ENCODE measurements around the gene KRTAP5-9. TPM values are rescaled to one million over a fixed set of nuclear protein-coding genes. Genes with fewer than 3 reads are reported as not detected.

KRTAP5-9 gene
- total and polyA plus RNA-seq, 9 of the 15 experiments (the other 6 are each of a cell fraction or from before 2014, with no cell fraction given): not detected

- 79% methylated on average over 9 of the region's 9 CpGs for WGBS (ENCODE audit: insufficient coverage, low coverage, missing lambda C conversion rate)
- in situ Hi-C loops (cut with MboI): no loop called here
- Histone ChIP-seq H3K9ac (ENCODE audit: insufficient read depth in 1 of 2, low read depth in 2 of 2, low read length in 2 of 2) (no peak overlapping the region), H4K20me1 (replicated peaks; ENCODE audit: control insufficient read depth, insufficient read depth, low read length) (no peaks in the 10 kb centered on the region), H3K4me1 (replicated peaks in 1 of 2; ENCODE audit: control insufficient read depth in 2 of 2, insufficient read depth in 2 of 2, low read length in 2 of 2) (peaks cover 12 to 13% of the 10 kb centered on the region in 2 experiments; a peak in 4 of 5 replicates), H2AFZ (ENCODE audit: low read depth, low read length) (no peak overlapping the region), H3K4me2 (ENCODE audit: insufficient read depth, low read length) (no peak overlapping the region), H3K79me2 (ENCODE audit: control insufficient read depth, insufficient read depth, low read length) (no peaks in the 10 kb centered on the region), H3K27me3 (ENCODE audit: control insufficient read depth in 2 of 2, insufficient read depth in 2 of 2, low read length in 2 of 2) (peaks cover 17 to 29% of the 10 kb centered on the region in 2 experiments; a peak in 3 of 5 replicates), H3K36me3 (ENCODE audit: control insufficient read depth, insufficient read depth, low read length) (no peaks in the 10 kb centered on the region), H3K9me3 (replicated peaks; ENCODE audit: control insufficient read depth, insufficient read depth, low read depth, low read length) (peaks cover 2% of the 10 kb centered on the region; the same call in 1 of the 2 replicates), H3K4me3 (no peak overlapping the region), H3K9me1 (ENCODE audit: control insufficient read depth, insufficient read depth, low read length) (no peaks in the 10 kb centered on the region), H3K27ac (ENCODE audit: extremely low read depth, low read depth, low read length) (no peak overlapping the region)
- ChIA-PET CTCF (ENCODE audit: low intra/inter-chr PET ratio) (no interaction called here), POLR2A (no interaction called here)
- ATAC-seq: no peak
- intact Hi-C loops (cut with micrococcal nuclease): loop anchor here (10.0 kb wide), 1 partner anchor 91 kb away; the partner anchor contains the start of gene DHCR7
- FAIRE-seq: no peak
- no TSS peak for BruUV-seq (replicated peaks)
- no peak for DNase-seq (ENCODE audit: extremely low read depth in 1 of 4, low spot score in 3 of 4)
- TF ChIP-seq ZNF311 (CRISPR knock-in tag; IDR thresholded peaks at IDR 0.05): no peak
- no peak for TF ChIP-seq ZNF584 (CRISPR knock-in tag; IDR thresholded peaks at IDR 0.05; ENCODE audit: low read depth)
- TF ChIP-seq ZSCAN32 (CRISPR knock-in tag; IDR thresholded peaks at IDR 0.05): no peak
- TF ChIP-seq SFPQ (IDR thresholded peaks at IDR 0.05; ENCODE audit: low read depth, low read length): no peak
- no peak for TF ChIP-seq ZKSCAN8 (CRISPR knock-in tag; IDR thresholded peaks at IDR 0.05)
- TF ChIP-seq ATF2 (CRISPR knock-in tag; IDR thresholded peaks at IDR 0.05): no peak
- no peak for TF ChIP-seq ZNF699 (CRISPR knock-in tag; IDR thresholded peaks at IDR 0.05; ENCODE audit: insufficient replicate concordance)
- TF ChIP-seq ZNF239 (CRISPR knock-in tag; IDR thresholded peaks at IDR 0.05): no peak
- no peak for TF ChIP-seq CBFA2T3 (IDR thresholded peaks at IDR 0.05)
- TF ChIP-seq ZNF174 (CRISPR knock-in tag; IDR thresholded peaks at IDR 0.05): no peak
- TF ChIP-seq PRDM10 (IDR thresholded peaks at IDR 0.05; ENCODE audit: partially characterized antibody): no peak
- no peak for TF ChIP-seq SNAPC5 (CRISPR knock-in tag; IDR thresholded peaks at IDR 0.05)
- no peak for TF ChIP-seq ZNF717 (CRISPR knock-in tag; IDR thresholded peaks at IDR 0.05)
- TF ChIP-seq ZBTB34 (CRISPR knock-in tag; IDR thresholded peaks at IDR 0.05): no peak
- TF ChIP-seq CREB1 (IDR thresholded peaks at IDR 0.05): no peak
- no peak for TF ChIP-seq CREB1 (CRISPR knock-in tag; IDR thresholded peaks at IDR 0.05)
Measured at GRCh38 chr11:71535825-71536224, 12.4 kb upstream of the KRTAP5-9 start.
